HCT116 (cell line): ENCODE data around the gene FBXL5. TPM values are rescaled to one million over a fixed set of nuclear protein-coding genes. Genes with fewer than 3 reads are reported as not detected.

Source experiments
- ATAC-seq: fragments of 200-7000 bp; cut with Tn5 transposase; 2 replicates; pipeline ENCODE4 v1.9.1; 2020; ENCODE audit warnings: mild to moderate bottlenecking, moderate library complexity
- BruUV-seq: library from RNA; stranded (reverse); fragments of 400-500 nt; replicated peaks from 2 replicates; lab custom pipeline; 2021; lab: Mats Ljungman, UMichigan
- CTCF ChIA-PET: fragments of 300-600 bp; sonication (Branson Sonifier 250); formaldehyde crosslinking; loops from one replicate; lab custom pipeline; 2021; ENCODE audit warnings: antibody characterized with exemption; lab: Charles Lee
- POLR2A ChIA-PET: fragments of 300-600, 350-600 bp; sonication (Branson Sonifier 250); formaldehyde crosslinking; loops from one replicate; lab custom pipeline; 2021; ENCODE audit warnings: antibody characterized with exemption; lab: Charles Lee
- RAD21 ChIA-PET, 2 experiments: fragments of 300-600 bp; sonication (Branson Sonifier 250); formaldehyde crosslinking; loops; one replicate each; lab custom pipeline; 2023; ENCODE audit warnings: low total read pairs in 2 of 2; ENCODE audit not compliant: uncharacterized antibody in 2 of 2, unreplicated experiment in 2 of 2, low non-redundant PET in 1 of 2; lab: Charles Lee
- DNase-seq: peaks from one replicate; pipeline ENCODE4 v3.0.0-alpha.2; 2010; ENCODE audit warnings: low read depth, low spot score
- H2AFZ ChIP-seq: fragments of 200-600 bp; shearing (Covaris generic), sonication (generic); 2 replicates; pipeline ENCODE4 v1.6.1; 2017; ENCODE audit warnings: low read depth, mixed run types, mixed read lengths, antibody characterized with exemption, low read length; ENCODE audit not compliant: poor library complexity, severe bottlenecking
- H3K27ac ChIP-seq: 2 replicates; pipeline ENCODE4 v1.5.1; 2012; ENCODE audit warnings: low read depth, low read length
- H3K27me3 ChIP-seq: fragments of 200-600 bp; sonication (generic); 2 replicates; pipeline ENCODE4 v1.6.1; 2016; ENCODE audit warnings: mixed run types, low read length, mixed read lengths; ENCODE audit not compliant: insufficient read depth
- H3K36me3 ChIP-seq, 2 experiments: fragments of 200-500 bp in 1 of 2; fragments of 200-600 bp in 1 of 2; sonication (Bioruptor generic) in 1 of 2; sonication (generic) in 1 of 2; 2 replicates each; pipeline versions ENCODE4 v1.5.1 to v1.6.1; 2014 to 2016; ENCODE audit warnings: low read length in 2 of 2, inconsistent platforms in 1 of 2, mixed read lengths in 1 of 2, mixed run types in 1 of 2; ENCODE audit not compliant: insufficient read depth in 2 of 2, control insufficient read depth in 1 of 2
- H3K4me1 ChIP-seq, 2 experiments: fragments of 200-600 bp in 1 of 2; sonication (generic) in 1 of 2; 2 replicates each; pipeline versions ENCODE4 v1.5.1 to v1.6.1; 2012 to 2017; ENCODE audit warnings: low read length in 2 of 2, inconsistent platforms in 1 of 2, mild to moderate bottlenecking in 1 of 2, mixed read lengths in 1 of 2, mixed run types in 1 of 2, moderate library complexity in 1 of 2; ENCODE audit not compliant: insufficient read depth in 2 of 2, control insufficient read depth in 1 of 2
- H3K4me2 ChIP-seq: fragments of 200-600 bp; sonication (generic); 2 replicates; pipeline ENCODE4 v1.6.1; 2017; ENCODE audit warnings: mixed run types, low read length, mixed read lengths
- H3K4me3 ChIP-seq, 2 experiments: fragments of 200-600 bp in 1 of 2; sonication (generic) in 1 of 2; replicated peaks in 1 of 2; 2 replicates each; pipeline ENCODE4 v1.5.1; 2011 to 2016; ENCODE audit warnings: low read length in 2 of 2, control low read depth in 1 of 2, low read depth in 1 of 2, mild to moderate bottlenecking in 1 of 2, mixed read lengths in 1 of 2, mixed run types in 1 of 2
- H3K79me2 ChIP-seq: fragments of 200-600 bp; sonication (generic); 2 replicates; pipeline ENCODE4 v1.6.1; 2017; ENCODE audit warnings: mild to moderate bottlenecking, mixed run types, low read length, moderate library complexity, mixed read lengths; ENCODE audit not compliant: insufficient read depth
- H3K9ac ChIP-seq: fragments of 200-600 bp; sonication (generic); 2 replicates; pipeline ENCODE4 v1.6.1; 2016; ENCODE audit warnings: low read length, mixed read lengths
- H3K9me2 ChIP-seq: fragments of 200-600 bp; sonication (generic), shearing (Covaris generic); 2 replicates; pipeline ENCODE4 v1.6.1; 2017; ENCODE audit warnings: mixed run types, mild to moderate bottlenecking, moderate library complexity; ENCODE audit not compliant: insufficient read depth
- H3K9me3 ChIP-seq, 2 experiments: fragments of 200-500 bp in 1 of 2; fragments of 200-600 bp in 1 of 2; sonication (Bioruptor generic) in 1 of 2; sonication (generic) in 1 of 2; 2 replicates each; pipeline ENCODE4 v1.6.1; 2014 to 2017; ENCODE audit warnings: low read length in 2 of 2, mixed read lengths in 2 of 2, inconsistent platforms in 1 of 2, low read depth in 1 of 2, mild to moderate bottlenecking in 1 of 2, mixed run types in 1 of 2, moderate library complexity in 1 of 2; ENCODE audit not compliant: control insufficient read depth in 1 of 2, insufficient read depth in 1 of 2
- H4K20me1 ChIP-seq: fragments of 200-600 bp; sonication (generic), shearing (Covaris generic); 2 replicates; pipeline ENCODE4 v1.6.1; 2017; ENCODE audit warnings: mixed run types, mild to moderate bottlenecking, moderate library complexity; ENCODE audit not compliant: insufficient read depth
- CBX3 ChIP-seq: IDR thresholded peaks from 2 replicates; pipeline ENCODE4 v1.6.1; 2012; ENCODE audit warnings: low read depth
- CEBPB ChIP-seq: IDR thresholded peaks from 2 replicates; pipeline ENCODE4 v1.6.1; 2012; ENCODE audit warnings: low read depth
- ELF1 ChIP-seq: IDR thresholded peaks from 2 replicates; pipeline ENCODE4 v1.6.1; 2012; ENCODE audit warnings: low read depth, borderline replicate concordance
- EZH2phosphoT487 ChIP-seq: fragments of 200-600 bp; IDR thresholded peaks from 2 replicates; pipeline ENCODE4 v1.6.1; 2018; ENCODE audit warnings: antibody characterized with exemption, borderline replicate concordance
- JUND ChIP-seq: IDR thresholded peaks from 2 replicates; pipeline ENCODE4 v1.6.1; 2012
- MAX ChIP-seq: IDR thresholded peaks from 2 replicates; pipeline ENCODE4 v1.6.1; 2012
- POLR2A ChIP-seq: IDR thresholded peaks from 2 replicates; pipeline ENCODE4 v1.7.0; 2011; ENCODE audit warnings: borderline replicate concordance; ENCODE audit not compliant: insufficient read depth, insufficient read length; ENCODE audit errors: extremely low read depth
- RAD21 ChIP-seq: IDR thresholded peaks from 2 replicates; pipeline ENCODE4 v1.6.1; 2012; ENCODE audit warnings: low read depth, mild to moderate bottlenecking
- REST ChIP-seq: IDR thresholded peaks from 2 replicates; pipeline ENCODE4 v1.6.1; 2012; ENCODE audit warnings: low read depth
- SIN3A ChIP-seq: IDR thresholded peaks from 2 replicates; pipeline ENCODE4 v1.6.1; 2012; ENCODE audit warnings: low read depth
- SP1 ChIP-seq: IDR thresholded peaks from 2 replicates; pipeline ENCODE4 v1.6.1; 2012; ENCODE audit warnings: low read depth
- SRF ChIP-seq: IDR thresholded peaks from 2 replicates; pipeline ENCODE4 v1.6.1; 2012; ENCODE audit warnings: low read depth
- TCF7L2 ChIP-seq: IDR thresholded peaks from 2 replicates; pipeline ENCODE4 v1.7.0; 2011; ENCODE audit warnings: borderline replicate concordance, inconsistent platforms; ENCODE audit not compliant: insufficient read depth, insufficient read length; ENCODE audit errors: extremely low read depth
- ZBTB33 ChIP-seq: IDR thresholded peaks from 2 replicates; pipeline ENCODE4 v1.6.1; 2011; ENCODE audit warnings: mild to moderate bottlenecking, low read length, moderate library complexity; ENCODE audit not compliant: insufficient replicate concordance; ENCODE audit errors: extremely low read depth
- ZFX ChIP-seq: fragments of 450-650 bp; IDR thresholded peaks from 2 replicates; pipeline ENCODE4 v1.6.1; 2017
- ZNF274 ChIP-seq: fragments of 200-500 bp; sonication (Bioruptor generic); IDR thresholded peaks from 2 replicates; pipeline ENCODE4 v1.6.1; 2014; ENCODE audit warnings: mild to moderate bottlenecking, low read depth, low read length, inconsistent platforms
- intact Hi-C: fragments of 100-400 bp; cut with micrococcal nuclease; formaldehyde crosslinking; loops from 2 replicates; pipeline ENCODE4 v1.10.0; 2022
- total RNA-seq: library from RNA; stranded (reverse); gene quantifications from one replicate; pipeline ENCODE4 v1.2.1, GENCODE V29; 2021; ENCODE audit not compliant: unreplicated experiment

Gene FBXL5
- total RNA-seq, 1 experiment from 2014 or later: 20.6 TPM

GRCh38 chr4:15562623-15563022 is 92.5 kb downstream of the FBXL5 start:
- RAD21 ChIA-PET: no interaction called here
- H3K27ac ChIP-seq: no peak overlapping the region
- no peak overlapping the region for H3K4me2 ChIP-seq
- H3K9me3 ChIP-seq: no peaks in the 10 kb centered on the region
- peaks cover 0 to 8% of the 10 kb centered on the region in 2 experiments; a peak in 1 of 4 replicates for H3K4me1 ChIP-seq
- no peak overlapping the region for H3K9ac ChIP-seq
- no peaks in the 10 kb centered on the region for H3K9me2 ChIP-seq
- no peaks in the 10 kb centered on the region for H4K20me1 ChIP-seq
- no peaks in the 10 kb centered on the region for H3K36me3 ChIP-seq
- BruUV-seq: no TSS peak
- no peak overlapping the region for H2AFZ ChIP-seq
- H3K79me2 ChIP-seq: no peaks in the 10 kb centered on the region
- DNase-seq (no peak), ATAC-seq (no peak)
- no peaks in the 10 kb centered on the region for H3K27me3 ChIP-seq
- H3K4me3 ChIP-seq: no peak overlapping the region
- CTCF ChIA-PET: no interaction called here
- TF ChIP-seq ZFX (no peak), TCF7L2 (no peak), SRF (no peak), RAD21 (no peak), SP1 (no peak), POLR2A (no peak), MAX (no peak), JUND (no peak)
- intact Hi-C loops: no loop called here
- POLR2A ChIA-PET: no interaction called here

- H3K36me3 ChIP-seq: no peaks in the 10 kb centered on the region
- no TSS peak for BruUV-seq
- H3K4me2 ChIP-seq: no peak overlapping the region
- peaks cover 0 to 8% of the 10 kb centered on the region in 2 experiments; a peak in 1 of 4 replicates for H3K4me1 ChIP-seq
- H3K79me2 ChIP-seq: no peaks in the 10 kb centered on the region
- H3K27me3 ChIP-seq: no peaks in the 10 kb centered on the region
- TF ChIP-seq REST: no peak
- no peak for TF ChIP-seq SRF
- no peak for TF ChIP-seq ELF1
- TF ChIP-seq SIN3A: no peak
- TF ChIP-seq RAD21: no peak
- no peak for TF ChIP-seq CBX3
- TF ChIP-seq MAX: no peak
- no peak for TF ChIP-seq CEBPB
- no peak for TF ChIP-seq EZH2phosphoT487
- no peak for TF ChIP-seq ZNF274
- no peak for TF ChIP-seq ZBTB33
- TF ChIP-seq, all 23 proteins: peak for 0
- H3K4me3 ChIP-seq: no peak overlapping the region
- H3K9ac ChIP-seq: no peak overlapping the region
- ATAC-seq (no peak), DNase-seq (no peak)
- no peaks in the 10 kb centered on the region for H3K9me3 ChIP-seq
- intact Hi-C loops: no loop called here
- ChIA-PET RAD21 (no interaction called here), CTCF (no interaction called here), POLR2A (no interaction called here)
- H3K9me2 ChIP-seq: no peaks in the 10 kb centered on the region
- H4K20me1 ChIP-seq: no peaks in the 10 kb centered on the region
- H2AFZ ChIP-seq: no peak overlapping the region
- H3K27ac ChIP-seq: no peak overlapping the region
These were observed 93.0 kb downstream of the FBXL5 start for GRCh38 chr4:15562114-15562513.
